HL-60 (cell line): Measurements from ENCODE around the gene CENPP.

ENCODE experiments used
- DNase-seq, 2 experiments: peaks; one replicate each; pipeline ENCODE4 v3.0.0-alpha.2; 2010 to 2020; ENCODE audit warnings: low read depth in 1 of 2, low spot score in 1 of 2
- H3K27ac ChIP-seq: fragments of 250-450 bp; sonication (Bioruptor Pico); replicated peaks from 2 replicates; pipeline ENCODE4 v1.5.1; 2020; ENCODE audit warnings: mild to moderate bottlenecking, moderate library complexity
- H3K27me3 ChIP-seq: fragments of 250-450 bp; sonication (Bioruptor Pico); 2 replicates; pipeline ENCODE4 v1.5.1; 2021; ENCODE audit warnings: mild to moderate bottlenecking, moderate library complexity; ENCODE audit not compliant: insufficient read depth, poor library complexity, severe bottlenecking
- H3K4me3 ChIP-seq: replicated peaks from 2 replicates; pipeline ENCODE4 v1.5.1; 2011; ENCODE audit warnings: mild to moderate bottlenecking, control low read depth, low read length; ENCODE audit not compliant: insufficient read depth
- CTCF ChIP-seq: IDR thresholded peaks from one replicate; pipeline ENCODE4 v1.5.1; 2011; ENCODE audit warnings: low read length, control low read depth, inconsistent platforms; ENCODE audit not compliant: insufficient read depth
- GABPA ChIP-seq: IDR thresholded peaks from 2 replicates; pipeline ENCODE4 v1.6.1; 2012; ENCODE audit warnings: low read depth
- POLR2AphosphoS5 ChIP-seq: IDR thresholded peaks from 2 replicates; pipeline ENCODE4 v1.6.1; 2012; ENCODE audit warnings: low read depth
- REST ChIP-seq: IDR thresholded peaks from 2 replicates; pipeline ENCODE4 v1.6.1; 2012; ENCODE audit warnings: low read depth; ENCODE audit not compliant: insufficient replicate concordance
- SPI1 ChIP-seq: IDR thresholded peaks from 2 replicates; pipeline ENCODE4 v1.6.1; 2012; ENCODE audit warnings: low read depth, mild to moderate bottlenecking, borderline replicate concordance

Gene CENPP

DNA sequence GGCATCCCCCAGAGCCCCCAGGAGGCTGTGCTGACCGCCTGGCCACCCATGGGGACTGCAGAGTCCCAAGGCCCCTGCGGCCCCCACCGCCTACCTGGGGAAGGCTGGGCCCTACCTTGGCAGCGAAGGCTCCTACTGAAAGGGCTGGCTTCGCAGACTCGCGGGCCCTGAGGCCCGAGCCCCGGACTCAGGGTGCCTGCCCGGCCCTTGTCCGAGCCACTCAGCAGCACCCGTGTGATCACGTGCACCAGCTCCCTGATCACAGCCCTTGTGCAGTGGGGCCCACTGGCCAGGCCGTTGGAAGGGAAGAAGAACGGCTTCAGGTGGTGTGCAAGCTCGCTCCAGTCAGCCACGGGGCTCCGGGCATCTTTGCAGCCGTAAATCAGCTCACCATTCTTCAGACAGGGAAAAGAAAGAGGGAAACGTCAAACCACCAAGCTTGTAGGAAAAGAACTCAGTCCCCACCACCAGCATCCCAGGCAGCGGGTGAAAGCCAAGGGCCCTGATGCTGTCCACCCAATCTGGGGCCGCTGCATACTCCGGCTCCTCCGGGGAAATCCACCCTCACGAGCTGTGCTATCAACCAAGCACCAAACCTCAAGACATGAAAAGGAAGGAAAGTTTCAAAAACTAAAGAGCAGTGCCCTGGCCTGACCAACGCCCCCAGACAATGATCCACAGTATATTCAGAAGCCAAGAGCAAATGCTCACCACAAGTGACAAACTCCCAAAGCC is 312.3 kb downstream of the CENPP start:
- TF ChIP-seq POLR2AphosphoS5 (no peak), CTCF (no peak), REST (no peak)
- no peak overlapping the region for H3K4me3 ChIP-seq
- H3K27me3 ChIP-seq: no peaks in the 10 kb centered on the region
- DNase-seq: no peak
- H3K27ac ChIP-seq: no peak overlapping the region

- DNase-seq: no peak
- Histone ChIP-seq H3K27me3 (no peaks in the 10 kb centered on the region), H3K4me3 (no peak overlapping the region), H3K27ac (no peak overlapping the region)
- TF ChIP-seq POLR2AphosphoS5: no peak
- no peak for TF ChIP-seq SPI1
- no peak for TF ChIP-seq GABPA
- no peak for TF ChIP-seq REST
- no peak for TF ChIP-seq CTCF
Observed at GRCh38 chr9:92638621-92639101, 312.9 kb downstream of the CENPP start.

- TF ChIP-seq POLR2AphosphoS5 (no peak), REST (no peak), CTCF (no peak), SPI1 (no peak), GABPA (no peak)
- Histone ChIP-seq H3K27me3 (no peaks in the 10 kb centered on the region), H3K27ac (no peak overlapping the region), H3K4me3 (no peak overlapping the region)
- DNase-seq: no peak
Observed at GRCh38 chr9:92639124-92639523, 313.4 kb downstream of the CENPP start.
